SK-N-SH (cell line): ENCODE measurements around the gene NPFFR1. TPM values are rescaled to one million over a fixed set of nuclear protein-coding genes. Genes with fewer than 3 reads are reported as not detected.
A peak's percentile ranks its signal among the peaks of the same experiment; 100 is the strongest.

Source experiments
- CTCF ChIA-PET: fragments of 300-600, 350-600 bp; formaldehyde crosslinking; extraction: SDS; loops from one replicate; lab custom pipeline; 2021; lab: Yijun Ruan, JAX
- POLR2A ChIA-PET: fragments of 350-600 bp; sonication (Branson Sonifier 250); formaldehyde crosslinking; extraction: SDS; loops from one replicate; lab custom pipeline; 2020; ENCODE audit warnings: antibody characterized with exemption, inconsistent platforms; lab: Yijun Ruan, JAX
- DNase-seq: peaks from one replicate; pipeline ENCODE4 v3.0.0; 2012
- H2AFZ ChIP-seq: fragments of 200-600 bp; sonication (generic); 2 replicates; pipeline ENCODE4 v1.8.1; 2016; ENCODE audit warnings: antibody characterized with exemption, mild to moderate bottlenecking, low read depth
- H3F3A ChIP-seq: fragments of 200-600 bp; sonication (generic); replicated peaks from 2 replicates; pipeline ENCODE3; 2016; ENCODE audit warnings: antibody characterized with exemption, mild to moderate bottlenecking; ENCODE audit not compliant: insufficient read depth
- H3K27ac ChIP-seq, 2 experiments: fragments of 200-500 bp in 1 of 2; fragments of 200-600 bp in 1 of 2; sonication (Bioruptor generic) in 1 of 2; sonication (generic), shearing (Covaris generic) in 1 of 2; 2 replicates each; pipeline versions ENCODE4 v1.5.1 to v1.6.1; 2014 to 2016; ENCODE audit warnings: low read depth in 2 of 2, inconsistent platforms in 1 of 2, low read length in 1 of 2, mild to moderate bottlenecking in 1 of 2, mixed read lengths in 1 of 2
- H3K27me3 ChIP-seq: fragments of 200-600 bp; sonication (generic), shearing (Covaris generic); 2 replicates; pipeline ENCODE4 v1.6.1; 2016; ENCODE audit warnings: mixed run types; ENCODE audit not compliant: insufficient read depth
- H3K36me3 ChIP-seq, 2 experiments: fragments of 200-500 bp in 1 of 2; fragments of 200-600 bp in 1 of 2; sonication (Bioruptor generic) in 1 of 2; sonication (generic) in 1 of 2; replicated peaks in 1 of 2; 2 replicates each; pipeline versions ENCODE3 to v1.5.1; 2014 to 2016; ENCODE audit warnings: low read length in 1 of 2, mild to moderate bottlenecking in 1 of 2; ENCODE audit not compliant: insufficient read depth in 2 of 2, control insufficient read depth in 1 of 2
- H3K4me1 ChIP-seq, 2 experiments: fragments of 200-500 bp in 1 of 2; fragments of 200-600 bp in 1 of 2; sonication (Bioruptor generic) in 1 of 2; sonication (generic), shearing (Covaris generic) in 1 of 2; 2 replicates each; pipeline versions ENCODE4 v1.5.1 to v1.6.1; 2014 to 2016; ENCODE audit warnings: low read depth in 1 of 2, low read length in 1 of 2, mixed run types in 1 of 2; ENCODE audit not compliant: insufficient read depth in 2 of 2, control insufficient read depth in 1 of 2
- H3K4me2 ChIP-seq: fragments of 200-600 bp; sonication (generic), shearing (Covaris generic); 2 replicates; pipeline ENCODE4 v1.6.1; 2017; ENCODE audit warnings: mixed run types
- H3K4me3 ChIP-seq, 2 experiments: fragments of 200-500 bp in 1 of 2; fragments of 200-600 bp in 1 of 2; sonication (Bioruptor generic) in 1 of 2; sonication (generic), shearing (Covaris generic) in 1 of 2; 2 replicates each; pipeline versions ENCODE4 v1.5.1 to v1.8.1; 2014 to 2016; ENCODE audit warnings: low read depth in 2 of 2, inconsistent platforms in 1 of 2, low read length in 1 of 2, mild to moderate bottlenecking in 1 of 2, mixed read lengths in 1 of 2, moderate library complexity in 1 of 2
- H3K79me2 ChIP-seq: fragments of 200-600 bp; sonication (generic); 2 replicates; pipeline ENCODE4 v1.8.1; 2017; ENCODE audit warnings: mild to moderate bottlenecking; ENCODE audit not compliant: insufficient read depth
- H3K9ac ChIP-seq: fragments of 200-600 bp; sonication (generic); 2 replicates; pipeline ENCODE4 v1.6.1; 2017; ENCODE audit warnings: mixed run types
- H3K9me2 ChIP-seq: fragments of 200-600 bp; sonication (generic); 2 replicates; pipeline ENCODE4 v1.6.1; 2017; ENCODE audit warnings: mixed run types
- H3K9me3 ChIP-seq: fragments of 200-600 bp; sonication (generic); 2 replicates; pipeline ENCODE4 v1.6.1; 2017; ENCODE audit warnings: mixed run types, mild to moderate bottlenecking, moderate library complexity
- H4K20me1 ChIP-seq: fragments of 200-600 bp; sonication (generic); 2 replicates; pipeline ENCODE4 v1.6.1; 2017; ENCODE audit warnings: mild to moderate bottlenecking, mixed run types; ENCODE audit not compliant: insufficient read depth
- CHD2 ChIP-seq: fragments of 150-350 bp; IDR thresholded peaks from 2 replicates; pipeline ENCODE4 v1.6.1; 2018; ENCODE audit warnings: low read length; ENCODE audit not compliant: partially characterized antibody
- EP300 ChIP-seq, 2 experiments: IDR thresholded peaks; 2 replicates each; pipeline versions ENCODE4 v1.4.0 to v1.6.1; 2012; ENCODE audit warnings: borderline replicate concordance in 1 of 2, low read depth in 1 of 2, low read length in 1 of 2
- FOSL2 ChIP-seq: IDR thresholded peaks from 2 replicates; pipeline ENCODE4 v1.4.0; 2012; ENCODE audit warnings: low read depth, mild to moderate bottlenecking, moderate library complexity, borderline replicate concordance
- MXI1 ChIP-seq: IDR thresholded peaks from 2 replicates; pipeline ENCODE4 v1.6.1; 2012; ENCODE audit warnings: mild to moderate bottlenecking, low read depth, low read length, improper control_type of control experiment
- NFIC ChIP-seq: IDR thresholded peaks from 2 replicates; pipeline ENCODE4 v1.4.0; 2012; ENCODE audit warnings: borderline replicate concordance
- NRF1 ChIP-seq: IDR thresholded peaks from 2 replicates; pipeline ENCODE4 v1.6.1; 2012; ENCODE audit warnings: low read depth, mild to moderate bottlenecking, low read length
- POLR2AphosphoS5 ChIP-seq: IDR thresholded peaks from 2 replicates; pipeline ENCODE4 v1.6.1; 2012; ENCODE audit warnings: low read depth, low read length
- RCOR1 ChIP-seq: fragments of 150-350 bp; IDR thresholded peaks from 2 replicates; pipeline ENCODE4 v1.6.1; 2017; ENCODE audit warnings: antibody characterized with exemption, low read length
- RFX5 ChIP-seq: IDR thresholded peaks from 2 replicates; pipeline ENCODE4 v1.6.1; 2012; ENCODE audit warnings: mild to moderate bottlenecking, improper control_type of control experiment, low read length
- SMC3 ChIP-seq: IDR thresholded peaks from 2 replicates; pipeline ENCODE4 v1.6.1; 2012; ENCODE audit warnings: low read depth, low read length, improper control_type of control experiment
- TAF1 ChIP-seq: IDR thresholded peaks from 2 replicates; pipeline ENCODE4 v1.6.1; 2012; ENCODE audit warnings: low read depth, mild to moderate bottlenecking, low read length, moderate library complexity, borderline replicate concordance
- TCF12 ChIP-seq: IDR thresholded peaks from 2 replicates; pipeline ENCODE4 v1.4.0; 2012
- TEAD4 ChIP-seq: IDR thresholded peaks from 2 replicates; pipeline ENCODE4 v1.4.0; 2012; ENCODE audit warnings: mild to moderate bottlenecking, borderline replicate concordance; ENCODE audit not compliant: insufficient read depth
- YY1 ChIP-seq: IDR thresholded peaks from 2 replicates; pipeline ENCODE4 v1.4.0; 2012; ENCODE audit warnings: low read depth, mild to moderate bottlenecking
- WGBS: methylation state at CpG from one replicate; pipeline ENCODE4 v1.1.6; 2017; ENCODE audit warnings: low lambda C conversion rate; 5-methylcytosine and 5-hydroxymethylcytosine counted together
- polyA plus RNA-seq, 3 experiments: library from polyadenylated mRNA; depleted of rRNA; stranded (reverse); fragments of >200 nt; gene quantifications; 2 replicates each; pipeline ENCODE4 v1.2.3, GENCODE V29; 2012
- TF ChIP-seq, protein P1 (sequence below): IDR thresholded peaks from 2 replicates; pipeline ENCODE4; 2012
- TF ChIP-seq, protein P2 (sequence below): IDR thresholded peaks from 2 replicates; pipeline ENCODE4 v1.4.0; 2012; ENCODE audit warnings: low read depth
- TF ChIP-seq, protein P3 (sequence below): fragments of 150-350 bp; IDR thresholded peaks from 2 replicates; pipeline ENCODE4 v1.6.1; 2017; ENCODE audit warnings: antibody characterized with exemption, low read length, low read depth, borderline replicate concordance

Gene NPFFR1
- polyA plus RNA-seq, 1 of the 3 experiments (the other 2 are of a cell fraction), result not detected

DNA sequence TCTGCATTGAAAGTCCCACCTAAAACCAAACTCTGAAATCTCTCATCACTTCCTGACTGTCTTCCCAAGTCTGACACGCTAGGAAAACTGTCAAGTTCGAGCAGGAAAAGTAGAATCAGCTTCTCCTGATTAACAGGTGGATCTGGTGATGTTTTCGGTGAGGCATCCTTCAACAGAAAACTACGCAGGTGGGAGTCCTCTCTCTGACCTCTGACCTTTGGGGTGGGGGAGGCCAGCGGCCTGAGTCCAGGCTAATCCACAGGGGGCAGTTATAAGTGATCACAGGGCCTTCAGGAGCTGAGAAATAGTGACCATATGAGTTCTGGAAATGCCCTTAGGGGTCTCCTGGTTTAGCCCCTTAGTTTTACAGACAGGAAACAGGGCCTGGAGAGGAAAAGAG is 13.4 kb upstream of the NPFFR1 start:
- H3K4me3 ChIP-seq, result no peak overlapping the region
- 80% methylated on average over 4 of the region's 5 CpGs for WGBS

DNA sequence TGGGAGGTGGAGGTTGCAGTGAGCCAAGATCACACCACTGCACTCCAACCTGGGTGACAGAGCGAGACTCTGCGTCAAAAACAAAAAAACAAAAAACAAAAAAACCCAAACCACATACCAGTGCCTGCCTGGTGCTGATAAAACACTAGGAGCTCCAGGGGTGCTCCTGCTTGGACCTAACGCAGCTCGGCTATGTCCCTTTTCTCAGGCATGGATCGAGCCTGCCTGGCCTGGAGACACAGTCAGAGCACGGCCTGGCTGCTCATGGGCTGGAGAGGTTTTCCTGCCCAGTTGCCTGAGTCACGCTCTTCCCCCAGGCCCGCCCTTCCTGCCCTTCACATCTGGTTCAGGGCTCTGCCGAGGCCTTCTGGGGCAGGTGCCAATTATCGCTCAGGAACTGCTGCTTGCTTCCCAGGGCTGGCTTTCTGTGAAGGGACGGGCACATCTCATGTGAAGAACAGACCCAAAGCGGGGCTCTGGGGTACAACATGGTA is 12.6 kb upstream of the NPFFR1 start:
- H3F3A ChIP-seq, result peaks cover 7% of the 10 kb centered on the region
- no peaks in the 10 kb centered on the region for H3K9me3 ChIP-seq
- no peak overlapping the region for H3K4me2 ChIP-seq
- H3K9ac ChIP-seq, result no peak overlapping the region
- no peak overlapping the region for H3K4me3 ChIP-seq
- H2AFZ ChIP-seq, result no peak overlapping the region
- ChIA-PET CTCF (interaction anchor here (1.3 to 2.3 kb wide), 6 partner anchors 24 to 151 kb away, joined by 3 to 8 read pairs (median 6); no protein-coding TSS in a partner anchor), POLR2A (no interaction called here)
- H4K20me1 ChIP-seq, result no peaks in the 10 kb centered on the region
- H3K9me2 ChIP-seq, result no peaks in the 10 kb centered on the region
- 45% methylated on average over 12 of the region's 12 CpGs for WGBS
- peak; percentile 80 for DNase-seq
- no peaks in the 10 kb centered on the region for H3K36me3 ChIP-seq
- peaks cover 6 to 13% of the 10 kb centered on the region in 2 experiments; a peak in 1 of 4 replicates for H3K4me1 ChIP-seq
- peak; percentile 58; the same call in 1 of the 2 replicates for TF ChIP-seq NFIC
- TF ChIP-seq, protein P1, sequence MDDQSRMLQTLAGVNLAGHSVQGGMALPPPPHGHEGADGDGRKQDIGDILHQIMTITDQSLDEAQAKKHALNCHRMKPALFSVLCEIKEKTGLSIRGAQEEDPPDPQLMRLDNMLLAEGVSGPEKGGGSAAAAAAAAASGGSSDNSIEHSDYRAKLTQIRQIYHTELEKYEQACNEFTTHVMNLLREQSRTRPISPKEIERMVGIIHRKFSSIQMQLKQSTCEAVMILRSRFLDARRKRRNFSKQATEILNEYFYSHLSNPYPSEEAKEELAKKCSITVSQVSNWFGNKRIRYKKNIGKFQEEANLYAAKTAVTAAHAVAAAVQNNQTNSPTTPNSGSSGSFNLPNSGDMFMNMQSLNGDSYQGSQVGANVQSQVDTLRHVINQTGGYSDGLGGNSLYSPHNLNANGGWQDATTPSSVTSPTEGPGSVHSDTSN, result peak; percentile 41; the same call in 1 of the 2 replicates
- TF ChIP-seq MXI1, result peak; percentile 12; the same call in 1 of the 2 replicates
- TF ChIP-seq, protein P2, sequence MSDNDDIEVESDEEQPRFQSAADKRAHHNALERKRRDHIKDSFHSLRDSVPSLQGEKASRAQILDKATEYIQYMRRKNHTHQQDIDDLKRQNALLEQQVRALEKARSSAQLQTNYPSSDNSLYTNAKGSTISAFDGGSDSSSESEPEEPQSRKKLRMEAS, result peak; percentile 33; the same call in 1 of the 2 replicates
- peak; percentile 58 for TF ChIP-seq CHD2
- TF ChIP-seq, protein P3, sequence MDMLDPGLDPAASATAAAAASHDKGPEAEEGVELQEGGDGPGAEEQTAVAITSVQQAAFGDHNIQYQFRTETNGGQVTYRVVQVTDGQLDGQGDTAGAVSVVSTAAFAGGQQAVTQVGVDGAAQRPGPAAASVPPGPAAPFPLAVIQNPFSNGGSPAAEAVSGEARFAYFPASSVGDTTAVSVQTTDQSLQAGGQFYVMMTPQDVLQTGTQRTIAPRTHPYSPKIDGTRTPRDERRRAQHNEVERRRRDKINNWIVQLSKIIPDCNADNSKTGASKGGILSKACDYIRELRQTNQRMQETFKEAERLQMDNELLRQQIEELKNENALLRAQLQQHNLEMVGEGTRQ, result no peak
- no peak for TF ChIP-seq POLR2AphosphoS5
- peak; percentile 76 for TF ChIP-seq TCF12
- peak overlapping the region; percentile 39 to 47; a peak in 3 of 4 replicates for H3K27ac ChIP-seq
- no peaks in the 10 kb centered on the region for H3K27me3 ChIP-seq
- H3K79me2 ChIP-seq, result no peaks in the 10 kb centered on the region

More for the DNA sequence above, 13.4 kb upstream of the NPFFR1 start:
- TF ChIP-seq, protein P1, result no peak
- TF ChIP-seq TCF12 (no peak), TEAD4 (no peak), MXI1 (no peak), SMC3 (no peak), NRF1 (no peak), TAF1 (no peak), POLR2AphosphoS5 (no peak), YY1 (no peak), RCOR1 (no peak), EP300 (IDR thresholded peaks at IDR 0.05; ENCODE audit: borderline replicate concordance in 1 of 2, low read depth in 1 of 2, low read length in 1 of 2) (no peak), FOSL2 (no peak), RFX5 (no peak)
- H3K79me2 ChIP-seq, result no peaks in the 10 kb centered on the region
- no peak overlapping the region for H3K4me2 ChIP-seq
- peak overlapping the region; percentile 39 to 47; a peak in 2 of 4 replicates for H3K27ac ChIP-seq
- H3F3A ChIP-seq, result peaks cover 7% of the 10 kb centered on the region
- no peaks in the 10 kb centered on the region for H3K9me2 ChIP-seq
- H4K20me1 ChIP-seq, result no peaks in the 10 kb centered on the region
- H2AFZ ChIP-seq, result no peak overlapping the region
- DNase-seq, result no peak
- H3K36me3 ChIP-seq, result no peaks in the 10 kb centered on the region
- H3K27me3 ChIP-seq, result no peaks in the 10 kb centered on the region
- no peaks in the 10 kb centered on the region for H3K9me3 ChIP-seq
- CTCF ChIA-PET, result interaction anchor here (0.9 to 2.3 kb wide), 5 partner anchors 12 to 76 kb away, joined by 3 to 7 read pairs (median 4); no protein-coding TSS in a partner anchor
- peaks cover 6 to 13% of the 10 kb centered on the region in 2 experiments; a peak in 1 of 4 replicates for H3K4me1 ChIP-seq
- POLR2A ChIA-PET, result no interaction called here
- H3K9ac ChIP-seq, result no peak overlapping the region
